PFSK-1 (cell line): Measurements from ENCODE around the gene SLC26A4.

Source experiments
- FOXP2 ChIP-seq: optimal IDR thresholded peaks from 2 replicates; pipeline ENCODE3; 2011; ENCODE audit warnings: borderline replicate concordance, control low read depth, inconsistent platforms; ENCODE audit not compliant: insufficient read depth; ENCODE audit errors: extremely low read length, extremely low read depth
- POLR2AphosphoS5 ChIP-seq: IDR thresholded peaks from 2 replicates; pipeline ENCODE4 v1.6.1; 2012; ENCODE audit warnings: low read depth, mild to moderate bottlenecking, control low read depth, low read length, moderate library complexity
- REST ChIP-seq, 2 experiments: IDR thresholded peaks; 2 replicates each; pipeline versions ENCODE4 v1.6.1 to v1.8.0; 2011 to 2012; ENCODE audit warnings: low read depth in 2 of 2, low read length in 2 of 2, control low read depth in 1 of 2, inconsistent platforms in 1 of 2, mild to moderate bottlenecking in 1 of 2, moderate library complexity in 1 of 2; ENCODE audit not compliant: insufficient read depth in 1 of 2
- SIN3A ChIP-seq: IDR thresholded peaks from 2 replicates; pipeline ENCODE4 v1.6.1; 2012; ENCODE audit warnings: mild to moderate bottlenecking, low read length, moderate library complexity, borderline replicate concordance; ENCODE audit not compliant: insufficient read depth
- TAF1 ChIP-seq: IDR thresholded peaks from 2 replicates; pipeline ENCODE4 v1.6.1; 2012; ENCODE audit warnings: low read length, control low read depth, borderline replicate concordance; ENCODE audit not compliant: insufficient read depth

SLC26A4 gene

GRCh38 chr7:107680478-107680877 is 19.9 kb downstream of the SLC26A4 start:
- TF ChIP-seq FOXP2: no peak
- no peak for TF ChIP-seq REST (IDR thresholded peaks at IDR 0.05; ENCODE audit: insufficient read depth in 1 of 2, low read depth in 2 of 2, low read length in 2 of 2)
- no peak for TF ChIP-seq SIN3A
- no peak for TF ChIP-seq TAF1

- TF ChIP-seq TAF1 (no peak), REST (IDR thresholded peaks at IDR 0.05; ENCODE audit: insufficient read depth in 1 of 2, low read depth in 2 of 2, low read length in 2 of 2) (no peak), SIN3A (no peak), FOXP2 (no peak), POLR2AphosphoS5 (no peak)
Observed at GRCh38 chr7:107682886-107683285, 22.3 kb downstream of the SLC26A4 start.

GRCh38 chr7:107684287-107684686 is 23.7 kb downstream of the SLC26A4 start:
- TF ChIP-seq POLR2AphosphoS5 (no peak), REST (IDR thresholded peaks at IDR 0.05; ENCODE audit: insufficient read depth in 1 of 2, low read depth in 2 of 2, low read length in 2 of 2) (no peak), SIN3A (no peak), TAF1 (no peak), FOXP2 (no peak)

- TF ChIP-seq REST (IDR thresholded peaks at IDR 0.05; ENCODE audit: insufficient read depth in 1 of 2, low read depth in 2 of 2, low read length in 2 of 2) (no peak), POLR2AphosphoS5 (no peak), TAF1 (no peak), FOXP2 (no peak), SIN3A (no peak)
Observed at GRCh38 chr7:107684947-107685463, 24.4 kb downstream of the SLC26A4 start.
